Measurements from ENCODE around the gene ISG15. TPM values are rescaled to one million over a fixed set of nuclear protein-coding genes. Genes with fewer than 3 reads are reported as not detected.

Gene ISG15
- total RNA-seq, 1 donor from 2014 or later, result 19.2 TPM

GRCh38 chr1:1062348-1063163 lies 49.3 kb downstream of the ISG15 start:
- DNase-seq (ENCODE audit: missing footprints) (no peak), ATAC-seq (no peak)
- intact Hi-C loops (cut with DNase I), result loop anchor here (5.0 kb wide), 1 partner anchor 35 kb away; no protein-coding TSS in a partner anchor

GRCh38 chr1:1063261-1063944 lies 50.1 kb downstream of the ISG15 start:
- no peak for DNase-seq (ENCODE audit: missing footprints)
- intact Hi-C loops (cut with DNase I), result loop anchor here (5.0 kb wide), 1 partner anchor 36 kb away; no protein-coding TSS in a partner anchor
- no peak for ATAC-seq

Other genes starting within 250 kb of the ISG15 start
- 1.7 TPM for gene SAMD11, start 89.6 kb upstream of the ISG15 start, total RNA-seq
- 41.7 TPM for gene NOC2L, start 54.2 kb upstream of the ISG15 start, total RNA-seq
- 7.0 TPM for gene KLHL17, start 52.9 kb upstream of the ISG15 start, total RNA-seq
- not detected for gene PLEKHN1, start 47.0 kb upstream of the ISG15 start, total RNA-seq
- 174 TPM for gene PERM1, start 31.4 kb upstream of the ISG15 start, total RNA-seq
- 36.7 TPM for gene HES4, start 13.4 kb upstream of the ISG15 start, total RNA-seq
- gene AGRN, start 6.6 kb downstream of the ISG15 start, total RNA-seq, result 14.1 TPM
- gene RNF223, start 60.8 kb downstream of the ISG15 start, total RNA-seq, result not detected
- gene C1orf159, start 102.6 kb downstream of the ISG15 start, total RNA-seq, result 2.9 TPM
- 0.24 TPM for gene TTLL10, start 160.4 kb downstream of the ISG15 start, total RNA-seq
- not detected for gene TNFRSF18, start 193.1 kb downstream of the ISG15 start, total RNA-seq
- gene TNFRSF4, start 200.7 kb downstream of the ISG15 start, total RNA-seq, result 1.4 TPM
- gene SDF4, start 218.5 kb downstream of the ISG15 start, total RNA-seq, result 125 TPM
- gene B3GALT6, start 218.7 kb downstream of the ISG15 start, total RNA-seq, result 8.3 TPM
- gene C1QTNF12, start 233.2 kb downstream of the ISG15 start, total RNA-seq, result 0.57 TPM